Spleen (tissue), 11 donors: Measurements from ENCODE around the gene ZMYM2. TPM values are rescaled to one million over a fixed set of nuclear protein-coding genes. Genes with fewer than 3 reads are reported as not detected.

Source experiments
- DNase-seq: peaks from one replicate; pipeline ENCODE4 v3.0.0-alpha.2; 2020
- H3K27ac ChIP-seq, 8 donors: fragments of 200-600 bp; sonication (generic) in 7 of 8; 1 replicate in 4 of 8; 2 replicates in 4 of 8; pipeline versions ENCODE4 v1.5.0 to v1.8.0; 2016 to 2021; ENCODE audit warnings: inconsistent platforms in 4 of 8, mild to moderate bottlenecking in 4 of 8, moderate library complexity in 1 of 8
- H3K27me3 ChIP-seq, 7 donors: fragments of 200-600 bp; sonication (generic) in 6 of 7; replicated peaks in 1 of 7; 1 replicate in 4 of 7; 2 replicates in 3 of 7; pipeline versions ENCODE4 v1.5.0 to v1.8.0; 2016 to 2021; ENCODE audit warnings: inconsistent platforms in 3 of 7, mild to moderate bottlenecking in 1 of 7
- H3K36me3 ChIP-seq, 6 donors: fragments of 200-600 bp; sonication (generic) in 5 of 6; 1 replicate in 4 of 6; 2 replicates in 2 of 6; pipeline versions ENCODE4 v1.5.0 to v1.8.0; 2016 to 2021; ENCODE audit warnings: inconsistent platforms in 2 of 6
- H3K4me1 ChIP-seq, 6 donors: fragments of 200-600 bp; sonication (generic) in 5 of 6; 1 replicate in 3 of 6; 2 replicates in 3 of 6; pipeline versions ENCODE4 v1.5.0 to v1.8.0; 2016 to 2021; ENCODE audit warnings: inconsistent platforms in 3 of 6
- H3K4me3 ChIP-seq, 8 donors: fragments of 200-600 bp; sonication (generic) in 7 of 8; 1 replicate in 4 of 8; 2 replicates in 4 of 8; pipeline versions ENCODE4 v1.5.0 to v1.8.0; 2016 to 2021; ENCODE audit warnings: inconsistent platforms in 4 of 8, mild to moderate bottlenecking in 4 of 8, moderate library complexity in 2 of 8
- H3K9me3 ChIP-seq, 8 donors: fragments of 200-600 bp; sonication (generic) in 7 of 8; 1 replicate in 4 of 8; 2 replicates in 4 of 8; pipeline versions ENCODE4 v1.5.0 to v1.8.0; 2016 to 2021; ENCODE audit warnings: inconsistent platforms in 4 of 8
- POLR2A ChIP-seq, 3 donors: fragments of 450-650 bp; IDR thresholded peaks; one replicate each; pipeline ENCODE4 v1.5.1; 2017; ENCODE audit warnings: antibody characterized with exemption in 3 of 3, mild to moderate bottlenecking in 1 of 3
- POLR2AphosphoS5 ChIP-seq, 3 donors: sonication (generic); formaldehyde crosslinking; IDR thresholded peaks; one replicate each; pipeline ENCODE4 v1.5.1; 2017; ENCODE audit warnings: antibody characterized with exemption in 3 of 3
- WGBS, 5 donors: extraction: QIAGEN DNeasy Blood & Tissue Kit in 3 of 5; methylation state at CpG; one replicate each; pipeline versions ENCODE4 v1.1.5 to v1.1.7; 2013 to 2018; 5-methylcytosine and 5-hydroxymethylcytosine counted together
- intact Hi-C: fragments of 100-400 bp; cut with DNase I; formaldehyde crosslinking; loops from one replicate; pipeline ENCODE4 v1.15.0; 2023; ENCODE audit warnings: low total_unique reads
- polyA plus RNA-seq, 3 donors: library from polyadenylated mRNA; stranded (reverse); fragments of 200-250 nt; gene quantifications; one replicate each; pipeline ENCODE4 v1.2.1, GENCODE V29; 2013
- total RNA-seq, 7 donors: library from RNA; depleted of rRNA in 3 of 7; stranded (reverse); fragments of >200 nt in 3 of 7; fragmentation: NEBNext Ultra II Directional in 4 of 7; extraction: Animal tissue kit (Norgen Biotek cat#: 25700) in 4 of 7; gene quantifications; one replicate each; pipeline versions ENCODE4 v1.1.0 to v1.2.1, GENCODE V29; 2016 to 2021
- TF ChIP-seq, protein P1 (sequence below), 11 experiments: fragments of 200-600 bp in 7 of 11; fragments of 450-650 bp in 4 of 11; sonication (generic) in 4 of 11; IDR thresholded peaks in 8 of 11; conservative IDR thresholded peaks in 3 of 11; 1 replicate in 7 of 11; 2 replicates in 4 of 11; pipeline versions ENCODE4 v1.4.0 to v1.8.0; 2016 to 2021; ENCODE audit warnings: antibody characterized with exemption in 11 of 11, inconsistent platforms in 4 of 11, mild to moderate bottlenecking in 1 of 11
- donor health status: healthy with polysubstance abuse.
- donor health status: DM: no; HTN: no; CAD: no; lungs with moderate emphysema.
- donor health status: DM: no; HTN: no; CAD: no.
- donor health status: Bipolar disorder and iron deficiency.
- donor health status: healthy.
- donor health status: DM: no; HTN: no; CAD: no.
- donor health status: DM: yes; HTN: yes; CAD: no.

Gene ZMYM2
- total and polyA plus RNA-seq, 10 donors, result 17.8 to 125 (median 94.6) TPM

DNA sequence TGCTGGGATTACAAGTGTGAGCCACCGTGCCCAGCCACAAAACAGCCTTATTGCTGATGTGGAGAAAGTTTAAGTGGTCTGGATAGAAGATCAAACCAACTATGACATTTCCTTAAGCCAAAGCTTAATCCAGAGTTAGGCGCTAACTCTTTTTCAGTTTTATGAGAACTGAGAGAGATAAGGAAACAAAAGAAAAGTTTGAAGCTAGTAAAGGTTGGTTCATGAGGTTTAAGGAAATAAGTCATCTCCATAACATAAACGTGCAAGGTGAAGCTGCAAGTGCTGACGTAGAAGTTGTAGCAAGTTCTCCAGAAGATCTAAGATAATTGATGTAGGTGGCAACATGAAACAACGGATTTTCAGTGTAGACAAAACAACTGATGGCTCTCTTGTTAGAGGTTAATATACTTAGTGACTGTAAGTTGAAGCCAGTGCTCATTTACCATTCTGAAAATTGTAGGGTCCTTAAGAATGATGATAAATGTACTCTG is 41.6 kb downstream of the ZMYM2 start:
- Histone ChIP-seq H3K4me3 (no peak overlapping the region), H3K9me3 (no peaks in the 10 kb centered on the region), H3K27me3 (no peaks in the 10 kb centered on the region), H3K27ac (no peak overlapping the region), H3K4me1 (peaks cover 0 to 26% (median 3%) of the 10 kb centered on the region in 6 donors), H3K36me3 (peaks cover 0 to 92% (median 40%) of the 10 kb centered on the region in 6 donors)
- DNase-seq, result no peak
- no peak for TF ChIP-seq POLR2A (IDR thresholded peaks at IDR 0.05)
- TF ChIP-seq, protein P1, sequence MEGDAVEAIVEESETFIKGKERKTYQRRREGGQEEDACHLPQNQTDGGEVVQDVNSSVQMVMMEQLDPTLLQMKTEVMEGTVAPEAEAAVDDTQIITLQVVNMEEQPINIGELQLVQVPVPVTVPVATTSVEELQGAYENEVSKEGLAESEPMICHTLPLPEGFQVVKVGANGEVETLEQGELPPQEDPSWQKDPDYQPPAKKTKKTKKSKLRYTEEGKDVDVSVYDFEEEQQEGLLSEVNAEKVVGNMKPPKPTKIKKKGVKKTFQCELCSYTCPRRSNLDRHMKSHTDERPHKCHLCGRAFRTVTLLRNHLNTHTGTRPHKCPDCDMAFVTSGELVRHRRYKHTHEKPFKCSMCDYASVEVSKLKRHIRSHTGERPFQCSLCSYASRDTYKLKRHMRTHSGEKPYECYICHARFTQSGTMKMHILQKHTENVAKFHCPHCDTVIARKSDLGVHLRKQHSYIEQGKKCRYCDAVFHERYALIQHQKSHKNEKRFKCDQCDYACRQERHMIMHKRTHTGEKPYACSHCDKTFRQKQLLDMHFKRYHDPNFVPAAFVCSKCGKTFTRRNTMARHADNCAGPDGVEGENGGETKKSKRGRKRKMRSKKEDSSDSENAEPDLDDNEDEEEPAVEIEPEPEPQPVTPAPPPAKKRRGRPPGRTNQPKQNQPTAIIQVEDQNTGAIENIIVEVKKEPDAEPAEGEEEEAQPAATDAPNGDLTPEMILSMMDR (IDR thresholded peaks at IDR 0.05 in 8 of 11, conservative IDR thresholded peaks at IDR 0.05 in 3 of 11), result no peak
- no peak for TF ChIP-seq POLR2AphosphoS5 (IDR thresholded peaks at IDR 0.05)
- WGBS, 5 donors, result 84 to 88% (median 87%) methylated on average over 5 of the region's 5 CpGs
- intact Hi-C loops, result no loop called here

GRCh38 chr13:20001366-20002190 is 43.1 kb downstream of the ZMYM2 start:
- WGBS, 5 donors, result 79 to 90% (median 86%) methylated on average over 4 of the region's 4 CpGs
- intact Hi-C loops, result no loop called here

DNA sequence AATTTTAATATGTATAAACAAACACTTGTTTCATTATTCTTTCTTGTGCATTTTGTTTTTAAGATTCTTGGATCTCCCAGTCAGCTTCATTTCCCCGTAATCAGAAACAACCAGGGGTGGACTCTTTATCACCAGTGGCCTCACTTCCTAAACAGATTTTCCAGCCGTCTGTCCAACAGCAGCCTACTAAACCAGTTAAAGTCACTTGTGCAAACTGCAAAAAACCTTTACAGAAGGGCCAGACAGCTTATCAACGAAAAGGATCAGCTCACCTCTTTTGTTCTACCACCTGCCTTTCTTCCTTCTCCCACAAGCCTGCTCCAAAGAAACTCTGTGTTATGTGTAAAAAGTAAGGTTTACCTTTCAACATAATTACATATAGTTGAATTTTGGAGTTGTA is 44.3 kb downstream of the ZMYM2 start:
- no peak for DNase-seq
- Histone ChIP-seq H3K9me3 (no peaks in the 10 kb centered on the region), H3K27me3 (no peaks in the 10 kb centered on the region), H3K4me1 (peaks cover 0 to 14% (median 3%) of the 10 kb centered on the region in 6 donors), H3K27ac (no peak overlapping the region), H3K36me3 (peaks cover 0 to 93% (median 52%) of the 10 kb centered on the region in 6 donors), H3K4me3 (no peak overlapping the region)
- TF ChIP-seq POLR2A (IDR thresholded peaks at IDR 0.05), result no peak
- TF ChIP-seq, protein P1 (IDR thresholded peaks at IDR 0.05 in 8 of 11, conservative IDR thresholded peaks at IDR 0.05 in 3 of 11), result no peak
- TF ChIP-seq POLR2AphosphoS5 (IDR thresholded peaks at IDR 0.05), result no peak
- 55 to 78% (median 62%) methylated on average over 3 of the region's 3 CpGs for WGBS, 5 donors
- intact Hi-C loops, result no loop called here

More at GRCh38 chr13:20001366-20002190, 43.1 kb downstream of the ZMYM2 start:
- H3K4me3 ChIP-seq, result no peak overlapping the region
- DNase-seq, result no peak
- peaks cover 0 to 18% (median 3%) of the 10 kb centered on the region in 6 donors for H3K4me1 ChIP-seq
- no peak for TF ChIP-seq POLR2A (IDR thresholded peaks at IDR 0.05)
- TF ChIP-seq, protein P1 (IDR thresholded peaks at IDR 0.05 in 8 of 11, conservative IDR thresholded peaks at IDR 0.05 in 3 of 11), result no peak
- no peak for TF ChIP-seq POLR2AphosphoS5 (IDR thresholded peaks at IDR 0.05)
- H3K27ac ChIP-seq, result no peak overlapping the region
- H3K9me3 ChIP-seq, result no peaks in the 10 kb centered on the region
- no peaks in the 10 kb centered on the region for H3K27me3 ChIP-seq
- H3K36me3 ChIP-seq, result peaks cover 0 to 92% (median 40%) of the 10 kb centered on the region in 6 donors

- Histone ChIP-seq H3K36me3 (peaks cover 0 to 96% (median 78%) of the 10 kb centered on the region in 6 donors), H3K9me3 (no peaks in the 10 kb centered on the region), H3K4me3 (no peak overlapping the region), H3K27me3 (no peaks in the 10 kb centered on the region), H3K27ac (no peak overlapping the region), H3K4me1 (peaks cover 0 to 11% (median 3%) of the 10 kb centered on the region in 6 donors)
- intact Hi-C loops, result no loop called here
- TF ChIP-seq POLR2A (IDR thresholded peaks at IDR 0.05), result no peak
- TF ChIP-seq, protein P1 (IDR thresholded peaks at IDR 0.05 in 8 of 11, conservative IDR thresholded peaks at IDR 0.05 in 3 of 11), result no peak
- TF ChIP-seq POLR2AphosphoS5 (IDR thresholded peaks at IDR 0.05), result no peak
- no peak for DNase-seq
- WGBS, 5 donors, result 90 to 100% (median 96%) methylated on average over 1 of the region's 1 CpG
Measured at GRCh38 chr13:20006206-20006605, 47.7 kb downstream of the ZMYM2 start.
